HL-60 (cell line): ENCODE results near the gene BABAM2.

ENCODE experiments used
- CTCF ChIP-seq: IDR thresholded peaks from one replicate; pipeline ENCODE4 v1.5.1; 2011; ENCODE audit warnings: low read length, control low read depth, inconsistent platforms; ENCODE audit not compliant: insufficient read depth
- GABPA ChIP-seq: IDR thresholded peaks from 2 replicates; pipeline ENCODE4 v1.6.1; 2012; ENCODE audit warnings: low read depth
- POLR2AphosphoS5 ChIP-seq: IDR thresholded peaks from 2 replicates; pipeline ENCODE4 v1.6.1; 2012; ENCODE audit warnings: low read depth
- REST ChIP-seq: IDR thresholded peaks from 2 replicates; pipeline ENCODE4 v1.6.1; 2012; ENCODE audit warnings: low read depth; ENCODE audit not compliant: insufficient replicate concordance

- no peak for TF ChIP-seq CTCF
- TF ChIP-seq POLR2AphosphoS5: no peak
- no peak for TF ChIP-seq REST
- TF ChIP-seq GABPA: no peak
Observed at GRCh38 chr2:28035163-28035690, 144.7 kb downstream of the BABAM2 start.
